GM12801 (cell line): ENCODE measurements around the gene SGMS2.

Experiments used
- TF ChIP-seq, protein P1 (sequence below): IDR thresholded peaks from one replicate; pipeline ENCODE4 v1.5.1; 2011; ENCODE audit warnings: control low read depth; ENCODE audit not compliant: insufficient read length; ENCODE audit errors: extremely low read depth

SGMS2 gene

DNA sequence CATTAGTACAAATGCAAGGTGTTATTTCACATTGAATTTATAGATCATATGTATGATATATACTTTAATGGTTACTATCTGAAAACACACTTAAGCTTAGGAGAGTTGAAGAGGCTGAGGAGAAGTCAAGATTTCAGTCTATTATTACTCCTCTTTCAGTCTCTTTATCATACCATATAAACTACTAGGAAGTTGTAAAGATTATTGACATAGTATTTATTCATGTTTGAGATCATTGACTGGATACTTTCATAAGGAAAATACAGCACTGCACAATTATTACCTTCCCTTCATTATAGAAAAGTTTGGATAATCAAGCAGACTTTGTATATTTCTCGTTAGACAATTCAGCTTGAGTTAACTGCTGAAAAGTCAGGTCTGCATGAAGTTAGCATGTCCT lies 10.0 kb upstream of the SGMS2 start:
- TF ChIP-seq, protein P1, sequence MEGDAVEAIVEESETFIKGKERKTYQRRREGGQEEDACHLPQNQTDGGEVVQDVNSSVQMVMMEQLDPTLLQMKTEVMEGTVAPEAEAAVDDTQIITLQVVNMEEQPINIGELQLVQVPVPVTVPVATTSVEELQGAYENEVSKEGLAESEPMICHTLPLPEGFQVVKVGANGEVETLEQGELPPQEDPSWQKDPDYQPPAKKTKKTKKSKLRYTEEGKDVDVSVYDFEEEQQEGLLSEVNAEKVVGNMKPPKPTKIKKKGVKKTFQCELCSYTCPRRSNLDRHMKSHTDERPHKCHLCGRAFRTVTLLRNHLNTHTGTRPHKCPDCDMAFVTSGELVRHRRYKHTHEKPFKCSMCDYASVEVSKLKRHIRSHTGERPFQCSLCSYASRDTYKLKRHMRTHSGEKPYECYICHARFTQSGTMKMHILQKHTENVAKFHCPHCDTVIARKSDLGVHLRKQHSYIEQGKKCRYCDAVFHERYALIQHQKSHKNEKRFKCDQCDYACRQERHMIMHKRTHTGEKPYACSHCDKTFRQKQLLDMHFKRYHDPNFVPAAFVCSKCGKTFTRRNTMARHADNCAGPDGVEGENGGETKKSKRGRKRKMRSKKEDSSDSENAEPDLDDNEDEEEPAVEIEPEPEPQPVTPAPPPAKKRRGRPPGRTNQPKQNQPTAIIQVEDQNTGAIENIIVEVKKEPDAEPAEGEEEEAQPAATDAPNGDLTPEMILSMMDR: no peak

DNA sequence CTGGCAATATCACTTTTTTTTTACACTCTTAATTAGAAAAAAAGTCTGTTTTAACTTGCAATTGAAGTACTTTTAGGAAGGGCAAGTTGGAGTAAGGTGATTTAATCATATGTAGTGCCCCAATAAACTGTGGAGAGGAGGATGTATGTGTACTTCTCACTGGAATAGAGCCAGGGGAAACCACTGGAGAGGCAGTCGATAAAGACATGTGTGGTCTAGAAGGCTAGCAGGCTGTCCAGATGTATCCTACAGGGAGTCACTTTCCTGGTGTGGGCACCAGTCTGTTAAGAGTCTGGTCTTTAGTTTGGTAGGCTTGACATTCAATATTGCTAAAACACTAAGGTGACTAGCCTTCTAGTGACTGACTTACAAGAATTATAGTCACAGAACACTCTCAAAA lies 9.6 kb upstream of the SGMS2 start:
- TF ChIP-seq, protein P1: no peak

DNA sequence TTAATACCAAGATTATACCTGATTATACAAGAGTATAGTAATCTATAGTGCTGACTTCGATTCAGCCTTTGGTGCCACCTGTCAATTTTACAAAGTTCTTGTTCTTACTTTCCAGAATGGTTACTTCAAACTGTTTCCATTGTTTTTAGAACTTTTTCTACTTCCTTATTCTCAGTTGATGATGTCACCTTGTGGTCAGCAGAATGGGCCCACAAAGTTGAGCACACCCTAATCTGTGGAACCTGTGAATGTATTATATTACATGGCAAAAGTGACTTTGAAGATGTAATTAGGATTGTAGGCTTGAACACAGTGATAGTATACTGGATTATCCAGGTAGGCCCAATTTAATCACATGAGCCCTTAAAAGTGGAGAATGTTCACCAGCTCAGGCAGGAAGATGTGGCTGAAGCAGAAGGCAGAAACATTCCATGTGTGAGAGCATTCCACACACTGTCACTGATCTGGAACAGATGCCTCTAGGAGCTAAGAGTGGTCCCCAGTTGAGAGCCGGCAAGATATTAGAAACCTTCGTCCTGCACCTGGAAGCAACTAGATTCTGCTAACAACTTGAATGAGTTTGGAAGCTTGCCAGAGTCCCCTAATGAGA lies 6.3 kb upstream of the SGMS2 start:
- TF ChIP-seq, protein P1: no peak

DNA sequence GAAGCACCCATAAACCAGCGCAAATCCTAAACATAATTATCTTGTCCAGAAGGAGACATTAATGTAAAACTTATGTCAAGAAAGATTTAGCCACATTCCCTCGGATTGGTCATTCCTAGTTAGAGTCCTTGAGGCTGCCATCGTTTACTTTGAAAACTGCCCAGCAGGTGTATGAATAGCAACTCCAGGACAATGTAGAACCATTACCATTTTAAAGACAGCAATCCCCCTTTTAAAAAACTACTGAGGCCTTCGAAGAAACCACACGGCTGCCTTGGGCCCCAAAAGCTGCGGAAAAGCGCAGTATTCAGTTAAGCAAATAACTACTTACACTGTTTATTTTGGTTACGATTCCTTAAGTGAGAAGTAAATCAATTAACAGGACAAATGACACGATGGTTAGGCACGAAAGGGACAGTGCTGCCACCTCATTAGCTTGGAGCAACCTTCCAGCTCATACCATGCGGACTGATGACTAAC lies 822 bp upstream of the SGMS2 start:
- TF ChIP-seq, protein P1: no peak

DNA sequence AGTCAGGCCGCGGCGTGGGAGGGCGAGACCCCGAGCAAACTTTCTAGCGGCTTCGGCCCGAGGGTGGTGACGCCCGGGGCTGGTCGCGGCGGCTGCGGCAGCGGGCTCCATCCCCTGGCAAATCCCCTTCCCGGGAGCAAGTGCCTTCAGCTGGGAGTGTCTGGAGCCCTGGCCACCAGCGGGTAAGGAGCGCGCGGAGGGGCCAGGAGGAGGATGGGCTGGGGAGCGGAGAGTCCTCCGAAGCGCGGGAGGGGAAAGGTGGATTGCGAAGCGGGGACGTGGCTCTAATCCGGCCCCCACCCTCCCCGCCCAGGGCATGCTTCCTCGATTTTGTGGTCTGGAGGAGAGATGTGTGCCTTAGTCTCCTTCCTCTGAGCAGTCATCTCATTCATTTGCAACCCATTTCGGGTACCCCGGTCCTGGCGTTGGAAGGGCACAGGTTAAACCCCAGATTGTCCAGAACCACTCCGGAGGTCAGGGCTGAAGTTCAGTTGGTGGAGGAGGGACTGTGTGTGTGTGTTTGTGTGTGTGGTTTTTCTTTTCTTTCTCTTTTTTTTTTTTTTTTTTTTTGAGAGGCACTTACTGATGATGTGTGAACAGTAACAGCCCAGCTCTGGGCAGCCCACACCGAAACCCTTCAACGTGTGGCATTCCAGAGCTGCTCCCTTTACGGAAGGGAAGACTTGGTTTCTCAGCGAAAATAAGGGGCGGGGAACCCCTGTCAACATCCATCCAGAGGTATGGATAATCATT lies 516 bp downstream of the SGMS2 start:
- TF ChIP-seq, protein P1: no peak

DNA sequence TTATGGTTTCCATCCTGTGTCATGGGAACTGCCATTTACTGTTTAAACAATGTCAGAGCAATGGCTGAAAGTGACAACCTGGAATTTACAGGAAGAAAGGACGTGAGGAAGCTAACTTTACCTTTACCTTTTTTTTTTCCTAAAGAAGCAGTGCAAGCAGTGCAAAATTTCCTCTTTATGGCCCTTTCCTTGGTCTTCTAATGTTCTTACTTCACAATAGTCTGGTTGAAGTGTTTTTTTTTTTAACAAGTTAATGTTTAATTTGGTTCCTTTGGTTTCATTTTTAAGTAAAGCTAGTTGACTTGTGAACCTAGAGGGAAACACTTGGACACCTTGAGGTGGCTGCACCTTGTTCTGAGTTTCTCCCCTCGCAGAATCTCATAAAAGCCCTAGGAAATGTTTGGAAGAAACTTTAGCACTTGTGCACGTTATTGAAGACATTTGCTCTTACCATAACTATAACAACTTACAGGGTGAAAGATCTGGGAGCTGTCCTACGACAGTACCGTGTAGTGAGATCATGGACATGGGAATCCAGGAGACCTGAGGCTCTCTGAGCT lies 1.8 kb downstream of the SGMS2 start:
- TF ChIP-seq, protein P1: no peak

DNA sequence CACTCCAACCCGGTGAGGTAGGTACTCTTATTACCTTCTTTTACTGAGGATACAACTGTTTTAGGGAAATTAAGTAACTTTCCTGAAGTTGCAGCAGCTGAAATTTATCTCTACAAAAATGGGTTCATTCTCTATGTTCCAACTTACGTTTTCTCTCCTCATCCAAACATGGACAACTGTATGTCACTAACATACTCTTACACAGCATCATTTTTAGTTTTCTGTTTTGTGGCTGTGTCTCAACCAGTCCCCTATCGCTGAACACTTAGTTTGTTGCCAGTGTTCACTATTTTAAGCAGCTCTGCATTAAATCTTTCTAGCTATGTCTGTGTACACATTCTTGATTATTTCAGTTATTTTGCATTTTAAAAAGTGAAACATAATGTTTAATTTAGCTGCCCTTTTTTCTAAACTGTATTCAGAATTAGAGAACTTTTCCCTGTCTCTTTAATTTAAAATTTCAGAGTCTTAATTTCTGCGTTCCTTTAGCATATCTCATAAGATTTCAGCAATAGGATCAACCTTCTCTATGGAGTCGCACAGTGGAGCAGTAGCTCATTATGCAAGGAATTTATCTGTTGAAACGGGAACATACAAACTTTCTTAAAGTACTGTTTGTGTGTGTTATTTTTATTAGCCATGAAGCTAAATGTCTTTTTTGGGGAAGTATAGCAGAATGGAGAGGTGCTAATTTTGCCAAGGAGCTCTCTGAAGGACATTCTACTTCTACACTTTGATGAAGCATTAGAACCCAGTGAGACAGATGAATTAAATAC lies 3.8 kb downstream of the SGMS2 start:
- TF ChIP-seq, protein P1: no peak
